GM19468 (cell line): ENCODE results near the gene CCDC179.

Experiments used
- ATAC-seq: cut with Tn5 transposase; IDR thresholded peaks from one replicate; pipeline ENCODE4 v1.9.1; 2021; ENCODE audit warnings: mild to moderate bottlenecking, moderate library complexity, moderate number of reproducible peaks; ENCODE audit not compliant: unreplicated experiment; ENCODE audit errors: extremely low read depth

Gene CCDC179

DNA sequence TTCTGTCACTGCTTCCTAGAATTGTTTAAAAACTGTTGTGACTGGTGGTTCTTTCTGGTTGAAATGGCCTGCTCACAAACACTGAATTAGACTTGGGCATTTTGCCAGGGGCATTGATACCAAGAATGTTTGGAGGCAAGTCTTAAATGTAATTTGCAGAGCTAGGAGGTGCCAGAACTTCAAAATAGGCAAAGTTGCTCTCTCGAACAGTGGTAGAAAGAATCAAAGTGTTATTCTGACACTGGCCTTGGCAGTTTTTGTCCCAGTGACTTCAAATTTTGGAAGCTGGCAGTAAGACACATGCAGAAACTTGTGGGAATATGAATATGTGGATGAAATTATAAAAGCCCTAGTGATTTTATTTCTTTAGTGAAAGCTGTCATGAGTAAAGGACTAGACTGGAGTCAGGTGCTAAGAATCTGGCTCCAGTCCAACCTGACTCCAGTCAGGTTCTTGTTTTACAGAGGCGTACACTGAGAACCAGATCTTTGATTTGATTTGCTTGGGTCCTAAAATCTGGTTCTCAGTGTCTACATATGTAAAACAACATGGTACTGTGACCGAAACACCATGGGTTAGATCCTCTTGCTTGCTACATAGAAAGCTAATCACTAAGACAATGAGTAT is 51.6 kb downstream of the CCDC179 start:
- ATAC-seq = no peak

GRCh38 chr11:22807855-22808570 is 52.3 kb downstream of the CCDC179 start:
- peak; percentile 85 for ATAC-seq

GRCh38 chr11:22807391-22807790 is 52.9 kb downstream of the CCDC179 start:
- no peak for ATAC-seq

GRCh38 chr11:22802861-22803260 is 57.4 kb downstream of the CCDC179 start:
- no peak for ATAC-seq

- ATAC-seq = no peak
Measured at GRCh38 chr11:22800482-22800881, 59.8 kb downstream of the CCDC179 start.

GRCh38 chr11:22798901-22799300 is 61.4 kb downstream of the CCDC179 start:
- no peak for ATAC-seq

DNA sequence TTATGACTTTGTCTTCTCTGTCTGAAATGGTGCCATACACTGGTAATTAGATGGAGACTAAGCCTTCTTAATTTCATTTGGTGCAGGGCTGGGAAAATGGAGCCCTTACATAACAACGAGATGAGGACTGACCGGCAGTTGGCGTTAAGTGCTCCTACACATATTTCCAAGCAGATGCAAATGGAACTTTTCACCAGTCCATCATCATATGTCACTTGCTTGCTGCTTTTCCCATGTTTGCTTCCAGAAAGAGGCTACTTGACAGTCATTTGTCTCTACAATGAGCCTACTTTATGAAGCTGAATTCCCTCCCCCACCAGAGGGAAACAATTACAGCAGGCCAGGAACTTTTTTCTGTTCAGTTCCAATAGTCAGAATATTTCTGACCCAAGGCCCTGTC is 63.2 kb downstream of the CCDC179 start:
- ATAC-seq = no peak
